Pancreas (tissue), 10 donors: ENCODE data around the gene RTL5. TPM values are rescaled to one million over a fixed set of nuclear protein-coding genes. Genes with fewer than 3 reads are reported as not detected.

ENCODE experiments used
- ATAC-seq, 4 donors: fragments of 200-7000 bp; cut with Tn5 transposase; one replicate each; pipeline versions ENCODE4 v1.8.0 to v1.9.1; 2020; ENCODE audit warnings: mild to moderate bottlenecking in 4 of 4, moderate library complexity in 4 of 4
- DNase-seq, 6 donors: peaks; one replicate each; pipeline ENCODE4 v3.0.0-alpha.2; 2020
- FAIRE-seq: peaks from 2 replicates; lab custom pipeline; 2012; peaks lifted over from hg19 to GRCh38; lab: Jason Lieb, UNC
- H3K27ac ChIP-seq, 4 donors: fragments of 200-600 bp; sonication (generic); 1 replicate in 3 of 4; 2 replicates in 1 of 4; pipeline versions ENCODE4 v1.5.0 to v1.8.0; 2020
- H3K27me3 ChIP-seq, 4 donors: fragments of 200-600 bp; one replicate each; pipeline ENCODE4 v1.8.0; 2021
- H3K36me3 ChIP-seq, 3 donors: fragments of 200-600 bp; sonication (generic) in 1 of 3; one replicate each; pipeline versions ENCODE4 v1.5.0 to v1.8.0; 2020 to 2021
- H3K4me1 ChIP-seq, 3 donors: fragments of 200-600 bp; one replicate each; pipeline ENCODE4 v1.8.0; 2021
- H3K4me3 ChIP-seq, 4 donors: fragments of 200-600 bp; sonication (generic) in 2 of 4; one replicate each; pipeline versions ENCODE4 v1.5.0 to v1.8.0; 2020 to 2021
- H3K9me3 ChIP-seq, 4 donors: fragments of 200-600 bp; one replicate each; pipeline ENCODE4 v1.8.0; 2021
- CTCF ChIP-seq, 4 donors: fragments of 200-600 bp; sonication (generic) in 3 of 4; IDR thresholded peaks; one replicate each; pipeline versions ENCODE4 v1.5.0 to v1.8.0; 2021; ENCODE audit warnings: antibody characterized with exemption in 4 of 4
- WGBS, 2 donors: extraction: QIAGEN DNeasy Blood & Tissue Kit; methylation state at CpG; one replicate each; pipeline ENCODE4 v1.1.7; 2013; 5-methylcytosine and 5-hydroxymethylcytosine counted together
- intact Hi-C, 3 donors: fragments of 100-400 bp; cut with DNase I; formaldehyde crosslinking; loops; one replicate each; pipeline versions ENCODE4 v1.11.1 to v1.14.2; 2022
- polyA plus RNA-seq, 2 donors: library from polyadenylated mRNA; stranded (reverse); fragments of 200-250 nt; gene quantifications; one replicate each; pipeline ENCODE4 v1.2.3, GENCODE V29; 2013
- total RNA-seq, 6 donors: library from RNA; stranded (reverse); fragmentation: NEBNext Ultra II Directional in 4 of 6; extraction: Animal tissue kit (Norgen Biotek cat#: 25700) in 4 of 6; gene quantifications; one replicate each; pipeline versions ENCODE4 v1.2.1 to v1.2.4, GENCODE V29; 2021 to 2023
- donor health status: healthy with polysubstance abuse.
- donor health status: DM: no; HTN: no; CAD: no; lungs with moderate emphysema.
- donor health status: DM: no; HTN: no; CAD: no.
- donor health status: control.
- donor health status: control.
- donor health status: Bipolar disorder and iron deficiency.
- donor health status: DM: yes; HTN: yes; CAD: no.
- donor health status: DM: no; HTN: no; CAD: no.
- donor health status: DM: no; HTN: no; CAD: no.
- donor health status: DM: yes; HTN: yes; CAD: no.

Gene RTL5
- total and polyA plus RNA-seq, 8 donors, result 0.51 to 8.6 (median 2.3) TPM

GRCh38 chrX:72080800-72081199, 50.9 kb downstream of the RTL5 start:
- WGBS, 2 donors, result 69 to 71% methylated on average over 7 of the region's 7 CpGs
- TF ChIP-seq CTCF (IDR thresholded peaks at IDR 0.05), result no peak

DNA sequence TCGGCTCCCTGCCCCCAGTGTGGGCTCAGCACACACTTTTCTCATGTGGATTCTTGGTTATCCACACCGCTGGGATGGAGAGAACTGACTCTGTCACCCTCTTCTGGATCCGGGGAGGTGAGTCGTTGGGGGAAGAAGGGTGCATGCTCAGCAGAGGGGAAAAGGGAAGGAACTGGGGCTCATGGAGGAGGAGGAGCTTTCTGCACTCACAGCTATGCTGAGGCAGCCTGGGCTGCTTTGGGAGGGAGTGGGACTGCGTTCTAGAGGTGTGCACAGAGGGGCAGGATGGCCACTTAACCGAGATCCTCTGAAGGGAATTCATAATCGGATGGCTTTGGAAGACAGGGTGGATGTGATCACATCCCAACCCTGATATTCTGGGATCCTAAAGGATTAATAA, 51.6 kb downstream of the RTL5 start:
- FAIRE-seq, result no peak
- no peak overlapping the region for H3K27ac ChIP-seq
- H3K4me1 ChIP-seq, result no peaks in the 10 kb centered on the region
- WGBS, 2 donors, result 71 to 72% methylated on average over 7 of the region's 7 CpGs
- intact Hi-C loops, result no loop called here
- peaks cover 0 to 3% (median 0%) of the 10 kb centered on the region in 4 donors for H3K27me3 ChIP-seq
- ATAC-seq, result no peak
- no peak for TF ChIP-seq CTCF (IDR thresholded peaks at IDR 0.05)
- H3K9me3 ChIP-seq, result no peaks in the 10 kb centered on the region
- DNase-seq, result no peak
- no peak overlapping the region for H3K4me3 ChIP-seq
- H3K36me3 ChIP-seq, result no peaks in the 10 kb centered on the region

More at GRCh38 chrX:72080800-72081199, 50.9 kb downstream of the RTL5 start:
- no peak for FAIRE-seq
- H3K27ac ChIP-seq, result no peak overlapping the region
- no peaks in the 10 kb centered on the region for H3K36me3 ChIP-seq
- DNase-seq, result no peak
- no peak overlapping the region for H3K4me3 ChIP-seq
- peaks cover 0 to 3% (median 0%) of the 10 kb centered on the region in 4 donors for H3K27me3 ChIP-seq
- no peak for ATAC-seq
- intact Hi-C loops, result no loop called here
- no peaks in the 10 kb centered on the region for H3K4me1 ChIP-seq
- H3K9me3 ChIP-seq, result no peaks in the 10 kb centered on the region

DNA sequence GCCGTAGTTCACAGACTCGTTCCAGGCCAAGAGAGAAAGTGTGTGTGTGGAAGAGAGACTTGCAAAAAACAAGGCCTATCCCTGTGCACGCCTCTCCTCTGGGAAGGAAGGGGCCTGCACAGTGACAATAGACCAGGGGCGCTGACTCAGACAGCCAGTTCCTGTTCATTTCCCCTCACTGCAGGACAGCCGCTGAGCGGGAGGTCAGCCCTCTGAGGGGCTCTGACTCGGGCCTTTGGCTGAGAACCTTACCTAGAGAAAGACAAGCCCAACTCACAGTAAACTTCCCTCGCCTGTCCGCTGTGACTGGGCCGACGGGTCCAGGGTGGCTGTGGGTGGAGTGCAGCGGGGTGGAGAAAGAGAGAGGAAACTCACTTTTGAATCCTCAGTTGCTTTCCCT, 52.1 kb downstream of the RTL5 start:
- Histone ChIP-seq H3K27me3 (peaks cover 0 to 3% (median 0%) of the 10 kb centered on the region in 4 donors), H3K27ac (no peak overlapping the region), H3K36me3 (no peaks in the 10 kb centered on the region), H3K9me3 (no peaks in the 10 kb centered on the region), H3K4me1 (no peaks in the 10 kb centered on the region), H3K4me3 (no peak overlapping the region)
- peak in 1 of 4 donors; percentile 30 for ATAC-seq
- 76 to 81% methylated on average over 12 of the region's 12 CpGs for WGBS, 2 donors
- DNase-seq, result no peak
- TF ChIP-seq CTCF (IDR thresholded peaks at IDR 0.05), result no peak
- FAIRE-seq, result no peak
- intact Hi-C loops, result no loop called here

- no peaks in the 10 kb centered on the region for H3K4me1 ChIP-seq
- H3K9me3 ChIP-seq, result no peaks in the 10 kb centered on the region
- no peak overlapping the region for H3K4me3 ChIP-seq
- FAIRE-seq (no peak), ATAC-seq (no peak), DNase-seq (no peak)
- H3K27ac ChIP-seq, result no peak overlapping the region
- WGBS, 2 donors, result 62 to 68% methylated on average over 4 of the region's 4 CpGs
- intact Hi-C loops, result no loop called here
- H3K27me3 ChIP-seq, result peaks cover 0 to 8% (median 2%) of the 10 kb centered on the region in 4 donors
- no peak for TF ChIP-seq CTCF (IDR thresholded peaks at IDR 0.05)
- no peaks in the 10 kb centered on the region for H3K36me3 ChIP-seq
These were observed 53.3 kb downstream of the RTL5 start for GRCh38 chrX:72078411-72078810.

Other genes with a start within 250 kb of the RTL5 start
- 1 to 10 TPM in 3 of 6 donors, under 1 TPM in 3; 0.91 to 3.9 (median 1.0) TPM for gene NHSL2, start 221.1 kb downstream of the RTL5 start, total RNA-seq
- gene NHSL2, start 221.1 kb downstream of the RTL5 start, polyA plus RNA-seq, result under 1 TPM; 0.59 to 0.68 TPM
- 1 to 10 TPM; 3.6 to 5.8 (median 4.0) TPM for gene PIN4, start 49.8 kb upstream of the RTL5 start, total RNA-seq
- gene PIN4, start 49.8 kb upstream of the RTL5 start, polyA plus RNA-seq, result 10 to 100 TPM; 11.6 to 13.4 TPM
- gene ERCC6L, start 107.1 kb upstream of the RTL5 start, total RNA-seq, result under 1 TPM in 4 of 6 donors, not detected in 2; 0.06 to 0.13 (median 0.11) TPM
- gene ERCC6L, start 107.1 kb upstream of the RTL5 start, polyA plus RNA-seq, result under 1 TPM in 1 of 2 donors, not detected in 1; 0.04 TPM
- 1,000 to 10,000 TPM in 3 of 6 donors, 100 to 1,000 TPM in 3; 559 to 1,221 (median 1,037) TPM for gene RPS4X, start 145.3 kb upstream of the RTL5 start, total RNA-seq
- gene RPS4X, start 145.3 kb upstream of the RTL5 start, polyA plus RNA-seq, result 100 to 1,000 TPM; 592 to 955 TPM
- 1 to 10 TPM in 2 of 6 donors, under 1 TPM in 2, not detected in 2; 0.82 to 1.5 (median 1.1) TPM for gene CITED1, start 174.0 kb upstream of the RTL5 start, total RNA-seq
- gene CITED1, start 174.0 kb upstream of the RTL5 start, polyA plus RNA-seq, result 1 to 10 TPM in 1 of 2 donors, under 1 TPM in 1; 0.49 to 1.4 TPM